HG03095 (cell line): ENCODE measurements around the gene NPDC1.
A peak's percentile ranks its signal among the peaks of the same experiment; 100 is the strongest.

Experiments used
- ATAC-seq: cut with Tn5 transposase; IDR thresholded peaks from one replicate; pipeline ENCODE4 v1.9.1; 2021; ENCODE audit warnings: moderate library complexity; ENCODE audit not compliant: unreplicated experiment

The NPDC1 gene, protein sequence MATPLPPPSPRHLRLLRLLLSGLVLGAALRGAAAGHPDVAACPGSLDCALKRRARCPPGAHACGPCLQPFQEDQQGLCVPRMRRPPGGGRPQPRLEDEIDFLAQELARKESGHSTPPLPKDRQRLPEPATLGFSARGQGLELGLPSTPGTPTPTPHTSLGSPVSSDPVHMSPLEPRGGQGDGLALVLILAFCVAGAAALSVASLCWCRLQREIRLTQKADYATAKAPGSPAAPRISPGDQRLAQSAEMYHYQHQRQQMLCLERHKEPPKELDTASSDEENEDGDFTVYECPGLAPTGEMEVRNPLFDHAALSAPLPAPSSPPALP

GRCh38 chr9:137046088-137046787 lies at the start of gene NPDC1:
NPDC1 (minus strand) TSS chr9:137046177; CDS start chr9:137045989, 188 bp downstream.
- no peak for ATAC-seq

GRCh38 chr9:137089232-137089947 lies 43.4 kb upstream of the NPDC1 start:
- no peak for ATAC-seq

GRCh38 chr9:137088121-137088520 lies 42.1 kb upstream of the NPDC1 start:
- ATAC-seq, result no peak

DNA sequence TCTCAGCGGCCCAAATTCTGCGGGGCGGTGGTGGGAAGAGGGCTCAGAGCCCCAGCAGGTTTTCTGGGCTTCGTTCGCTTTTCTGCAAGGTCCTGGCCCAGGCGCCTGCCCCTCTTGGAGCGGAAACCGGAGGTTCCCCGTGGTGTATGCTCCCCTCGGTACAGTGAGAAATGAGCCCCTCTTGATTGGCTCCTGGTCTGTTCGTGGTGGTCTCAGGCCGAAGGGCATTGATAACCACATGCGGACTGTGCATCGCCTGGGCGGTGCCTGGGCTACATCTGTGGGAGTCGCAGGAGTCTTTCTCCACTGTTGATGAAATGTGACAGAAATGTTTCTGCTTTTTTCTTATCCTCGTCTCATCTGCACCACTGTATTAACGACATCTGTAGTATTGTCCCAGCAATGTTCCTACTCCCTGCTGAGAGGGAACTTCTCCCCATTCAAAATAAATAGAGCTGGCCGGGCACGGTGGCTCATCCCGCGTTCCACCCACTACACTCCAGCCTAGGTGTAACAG lies 41.5 kb upstream of the NPDC1 start:
- ATAC-seq, result no peak

DNA sequence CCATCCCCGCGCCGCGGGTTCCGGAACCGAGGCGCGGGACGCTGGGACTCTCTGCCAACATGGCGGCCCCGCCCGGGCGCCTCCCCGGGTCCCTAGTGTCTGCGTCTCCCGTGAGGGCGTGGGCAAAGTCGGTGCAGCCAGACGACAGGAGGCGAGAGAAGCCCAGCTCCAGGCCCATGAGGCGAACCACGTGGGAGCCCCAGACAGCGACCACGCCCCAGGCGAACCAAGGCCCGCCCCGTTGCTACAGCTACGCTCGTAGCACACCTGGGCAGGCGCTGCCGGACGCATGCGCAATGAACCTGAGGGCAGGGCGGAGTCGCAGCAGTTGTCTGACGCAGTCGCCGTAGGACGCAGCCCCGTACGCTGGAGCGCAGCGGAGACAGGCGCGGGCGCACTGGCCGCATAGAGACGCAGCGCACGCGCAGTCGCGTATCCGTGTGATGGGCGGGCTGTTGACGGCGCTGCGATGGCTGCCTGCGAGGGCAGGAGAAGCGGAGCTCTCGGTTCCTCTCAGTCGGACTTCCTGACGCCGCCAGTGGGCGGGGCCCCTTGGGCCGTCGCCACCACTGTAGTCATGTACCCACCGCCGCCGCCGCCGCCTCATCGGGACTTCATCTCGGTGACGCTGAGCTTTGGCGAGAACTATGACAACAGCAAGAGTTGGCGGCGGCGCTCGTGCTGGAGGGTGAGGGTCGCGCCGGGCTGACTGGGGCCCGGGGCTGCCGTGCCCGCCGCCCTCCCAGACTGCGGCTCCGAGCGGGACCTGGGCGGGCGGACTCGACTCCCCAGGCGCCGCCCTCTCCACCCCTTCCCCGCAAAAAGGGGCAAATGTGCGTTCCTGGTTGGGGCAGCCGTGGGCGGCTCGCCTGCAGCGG lies 40.8 kb upstream of the NPDC1 start, which contains the start of gene MAN1B1:
TSS of gene MAN1B1 (plus strand) at position 455 of the 878 bp plus-strand sequence. CDS start at position 470, 15 bp downstream.
- ATAC-seq, result peak; percentile 65

- ATAC-seq, result peak; percentile 2
Measured at GRCh38 chr9:137085920-137086530, 40.0 kb upstream of the NPDC1 start.

DNA sequence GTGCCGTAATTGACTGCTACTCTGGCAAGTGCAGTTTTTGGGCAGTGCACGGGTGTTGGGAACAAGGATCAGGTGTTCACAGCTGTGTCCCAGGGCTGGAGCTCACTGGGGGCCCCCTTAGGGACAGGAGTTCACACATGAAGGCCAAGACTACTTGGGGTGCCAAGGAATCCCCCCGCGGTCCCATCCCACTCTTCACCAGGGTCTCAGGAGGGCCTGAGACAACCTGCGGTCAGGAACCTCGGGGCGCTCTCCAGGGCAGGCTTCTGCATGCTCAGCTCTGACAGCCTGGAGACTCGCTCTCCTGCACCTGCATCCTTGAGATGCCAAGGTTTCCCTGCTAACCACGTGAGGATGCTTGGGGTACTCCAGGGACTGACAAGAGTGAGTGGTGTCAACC lies 38.5 kb upstream of the NPDC1 start:
- no peak for ATAC-seq

DNA sequence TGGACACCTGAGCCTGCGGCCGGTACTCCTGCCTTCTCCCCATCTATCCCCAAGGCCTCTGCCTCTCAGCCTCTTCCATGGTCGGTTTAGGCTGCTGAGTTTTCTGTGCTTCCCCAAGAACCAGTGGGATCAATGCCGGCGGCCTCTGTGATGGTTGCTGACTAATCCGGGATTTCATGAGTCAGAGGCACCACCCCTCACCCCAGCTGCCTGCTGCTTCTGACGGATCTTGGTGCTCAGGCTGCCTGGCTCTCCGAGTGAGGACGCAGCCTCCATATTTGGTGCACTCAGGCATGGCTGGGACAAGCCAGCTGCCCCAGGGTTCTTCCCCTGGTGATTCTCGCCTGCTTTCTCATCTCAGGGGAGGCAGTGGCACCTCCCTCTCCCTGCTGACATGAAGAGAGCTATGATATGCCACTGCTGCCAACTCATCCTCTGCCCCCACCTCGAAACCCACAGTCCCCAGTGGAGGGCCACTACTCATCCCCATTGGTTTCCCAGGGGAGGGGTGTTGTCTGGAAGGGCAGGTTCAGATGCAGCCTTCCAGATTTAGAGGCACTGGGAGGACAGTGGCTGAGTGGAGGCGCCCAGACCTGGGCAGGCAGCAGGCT lies 37.5 kb upstream of the NPDC1 start:
- ATAC-seq, result no peak

DNA sequence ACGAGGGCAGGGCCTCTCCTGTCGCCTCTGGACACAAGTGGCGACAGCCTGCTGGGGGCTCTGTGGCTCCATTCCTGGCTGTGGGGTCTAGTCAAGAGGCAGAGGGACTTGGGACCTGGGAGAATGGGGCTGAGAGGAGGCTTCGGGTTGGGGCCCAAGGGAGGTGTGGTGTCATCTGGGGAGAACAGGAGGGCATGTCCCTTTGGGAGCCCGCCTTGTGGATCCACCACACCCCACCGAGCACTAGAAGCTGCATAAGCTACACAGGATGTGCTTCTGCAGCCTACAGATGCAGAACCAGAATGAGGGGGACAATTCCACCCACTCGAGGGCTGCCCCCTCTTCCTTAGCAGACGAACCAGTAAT lies 36.9 kb upstream of the NPDC1 start:
- ATAC-seq, result no peak

GRCh38 chr9:137082222-137082924 lies 36.4 kb upstream of the NPDC1 start:
- ATAC-seq, result no peak

DNA sequence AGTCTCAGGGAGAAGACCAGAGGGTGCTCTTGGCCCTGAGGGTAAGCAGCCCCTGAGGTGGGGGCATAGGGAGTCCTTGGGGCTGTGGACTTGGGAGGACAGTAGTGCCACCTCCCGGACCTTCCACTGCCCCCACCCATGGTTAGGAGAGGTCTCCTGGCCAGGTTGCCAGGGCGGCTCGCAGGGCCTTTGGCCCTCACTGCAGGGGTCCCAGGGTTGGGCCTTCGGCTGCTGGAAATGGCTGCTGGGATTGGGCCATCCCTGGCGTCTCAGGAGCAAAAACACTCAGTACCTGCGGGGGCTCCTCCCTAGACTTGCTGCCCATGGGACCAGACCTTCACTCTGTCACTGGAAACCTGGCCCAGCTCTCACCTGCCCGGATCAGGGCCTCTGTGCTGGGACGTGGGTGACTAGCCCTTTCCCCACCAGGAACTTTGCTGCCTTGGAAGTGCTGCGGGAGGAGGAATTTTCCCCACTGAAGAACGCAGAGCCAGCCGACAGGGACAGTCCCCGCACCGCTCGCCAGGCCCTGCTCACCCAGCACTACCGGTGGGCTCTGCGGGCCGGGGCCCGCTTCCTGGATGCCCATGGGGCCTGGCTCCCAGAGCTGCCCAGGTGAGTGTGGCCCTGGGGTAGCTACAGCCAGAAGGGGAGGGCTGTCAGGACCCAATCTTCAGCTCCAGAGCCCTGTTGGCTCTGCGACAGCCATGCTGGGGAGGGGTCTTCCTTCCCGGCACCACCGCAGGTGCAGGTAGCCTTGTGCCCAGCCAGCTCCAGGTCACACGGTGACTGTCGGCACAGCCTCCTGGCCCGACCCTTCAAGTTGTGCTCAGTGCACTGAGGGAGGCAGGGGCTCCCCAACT lies 34.5 kb upstream of the NPDC1 start:
- ATAC-seq, result no peak

GRCh38 chr9:137079401-137079787 lies 33.4 kb upstream of the NPDC1 start:
- ATAC-seq, result no peak

DNA sequence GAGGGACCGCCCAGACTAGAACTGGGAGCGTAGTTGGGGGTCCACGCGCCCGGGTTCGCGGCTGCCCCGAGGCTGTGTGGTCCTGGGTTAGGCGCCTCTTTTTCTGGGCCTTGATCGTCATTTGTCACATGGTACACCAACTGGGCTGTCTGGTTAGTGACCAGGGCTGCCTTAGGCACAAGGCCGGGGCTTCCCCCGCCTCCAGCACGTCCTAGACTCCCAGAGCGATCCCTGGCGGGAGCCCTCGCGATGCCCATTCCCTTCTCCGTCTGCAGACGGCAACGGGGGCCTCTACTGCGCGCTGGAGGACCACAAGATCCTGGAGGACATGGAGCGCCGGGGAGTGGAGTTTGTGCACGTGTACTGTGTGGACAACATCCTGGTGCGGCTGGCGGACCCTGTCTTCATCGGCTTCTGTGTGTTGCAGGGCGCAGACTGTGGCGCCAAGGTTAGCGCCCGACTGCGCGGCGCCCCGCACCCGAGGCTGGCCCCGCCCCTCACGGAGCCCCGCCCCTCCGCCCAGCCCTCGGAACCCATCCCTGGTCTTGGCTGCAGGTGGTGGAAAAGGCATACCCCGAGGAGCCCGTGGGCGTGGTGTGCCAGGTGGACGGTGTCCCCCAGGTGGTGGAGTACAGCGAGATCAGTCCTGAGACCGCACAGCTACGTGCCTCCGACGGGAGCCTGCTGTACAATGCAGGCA lies 32.9 kb upstream of the NPDC1 start:
- ATAC-seq, result no peak

- peak; percentile 21 for ATAC-seq
Measured at GRCh38 chr9:137077758-137078693, 32.0 kb upstream of the NPDC1 start.

DNA sequence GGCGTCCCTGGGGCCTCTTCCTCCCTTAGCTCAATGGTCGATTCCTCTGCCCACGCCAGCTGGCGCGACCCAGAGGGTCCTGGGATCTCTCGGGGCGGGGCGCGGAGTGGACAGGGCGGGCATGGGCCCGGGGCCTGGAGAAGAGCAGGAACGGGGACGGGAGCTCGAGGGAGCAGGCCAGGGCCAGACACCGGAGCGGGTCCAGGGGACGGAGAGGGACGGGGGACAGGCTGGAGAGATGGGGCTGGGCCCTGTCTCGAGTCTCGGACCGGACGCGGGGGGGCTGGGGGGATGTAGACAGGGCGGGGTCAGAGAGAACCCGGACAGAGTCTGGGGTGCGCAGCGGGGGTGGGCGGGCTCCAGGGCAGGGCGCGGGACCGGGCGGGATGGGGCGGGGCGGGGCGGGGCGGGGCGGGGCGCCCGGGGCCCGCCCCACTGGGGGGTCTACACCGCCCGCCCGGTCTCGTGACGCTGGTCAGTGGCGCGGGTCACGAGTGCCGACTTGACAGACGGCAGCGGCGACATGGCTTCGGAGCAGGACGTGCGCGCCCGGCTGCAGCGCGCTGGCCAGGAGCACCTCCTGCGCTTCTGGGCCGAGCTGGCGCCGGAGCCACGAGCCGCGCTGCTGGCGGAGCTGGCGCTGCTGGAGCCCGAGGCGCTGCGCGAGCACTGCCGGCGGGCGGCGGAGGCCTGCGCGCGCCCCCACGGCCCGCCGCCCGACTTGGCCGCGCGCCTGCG lies 31.2 kb upstream of the NPDC1 start, which contains the start of gene UAP1L1:
TSS of gene UAP1L1 (plus strand) at position 508 of the 738 bp plus-strand sequence. CDS start at position 524, 16 bp downstream.
- peak; percentile 38 for ATAC-seq

DNA sequence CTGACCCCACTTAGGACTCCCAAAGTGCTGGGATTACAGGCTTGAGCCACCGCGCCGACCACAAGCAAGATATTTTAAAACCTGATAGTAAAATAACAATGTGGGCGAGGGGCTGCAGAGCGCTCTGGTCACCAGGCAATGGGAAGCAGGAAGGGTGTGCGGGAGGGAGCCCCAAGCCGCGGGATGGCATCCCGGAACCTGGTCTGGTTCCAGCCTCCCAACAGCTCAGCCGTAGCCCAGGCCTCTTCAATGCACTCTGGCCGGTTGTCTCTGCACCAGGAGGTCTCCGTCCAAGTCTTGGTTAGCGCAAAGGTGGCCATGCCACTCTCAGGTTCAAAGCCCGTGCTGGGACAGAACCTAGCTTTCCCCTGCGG lies 30.6 kb upstream of the NPDC1 start:
- no peak for ATAC-seq
